ENCODE measurements around the gene PLEKHG5.

DNA sequence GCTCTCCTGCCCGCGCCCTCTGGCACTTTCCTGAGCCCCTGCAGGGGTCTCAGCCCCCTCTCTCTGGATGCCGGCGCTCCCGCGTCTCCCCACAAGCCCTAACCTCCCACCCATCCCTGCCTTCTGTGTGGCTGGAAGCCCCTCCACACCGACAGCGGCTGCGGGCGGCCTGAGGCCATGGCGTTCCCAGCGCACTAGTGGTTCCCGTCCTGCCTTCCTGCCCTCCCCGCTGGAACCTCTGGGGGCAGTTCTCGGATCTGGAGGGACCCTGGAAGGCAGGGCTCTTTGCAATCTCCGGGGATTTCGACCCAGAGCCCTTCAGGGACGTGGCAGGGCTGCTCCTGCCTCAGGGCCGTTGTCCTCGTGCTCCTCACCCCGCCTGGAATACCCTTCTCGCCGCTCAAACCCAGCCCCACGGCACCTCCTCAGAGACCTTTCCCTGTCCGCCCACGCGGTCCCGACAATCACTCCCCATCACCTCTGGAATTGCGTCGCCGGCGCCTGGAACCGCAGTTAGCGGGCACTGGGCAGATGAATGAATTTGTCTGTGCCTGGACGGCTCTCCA, 67.4 kb downstream of the PLEKHG5 start:
- TF ChIP-seq, protein P1, sequence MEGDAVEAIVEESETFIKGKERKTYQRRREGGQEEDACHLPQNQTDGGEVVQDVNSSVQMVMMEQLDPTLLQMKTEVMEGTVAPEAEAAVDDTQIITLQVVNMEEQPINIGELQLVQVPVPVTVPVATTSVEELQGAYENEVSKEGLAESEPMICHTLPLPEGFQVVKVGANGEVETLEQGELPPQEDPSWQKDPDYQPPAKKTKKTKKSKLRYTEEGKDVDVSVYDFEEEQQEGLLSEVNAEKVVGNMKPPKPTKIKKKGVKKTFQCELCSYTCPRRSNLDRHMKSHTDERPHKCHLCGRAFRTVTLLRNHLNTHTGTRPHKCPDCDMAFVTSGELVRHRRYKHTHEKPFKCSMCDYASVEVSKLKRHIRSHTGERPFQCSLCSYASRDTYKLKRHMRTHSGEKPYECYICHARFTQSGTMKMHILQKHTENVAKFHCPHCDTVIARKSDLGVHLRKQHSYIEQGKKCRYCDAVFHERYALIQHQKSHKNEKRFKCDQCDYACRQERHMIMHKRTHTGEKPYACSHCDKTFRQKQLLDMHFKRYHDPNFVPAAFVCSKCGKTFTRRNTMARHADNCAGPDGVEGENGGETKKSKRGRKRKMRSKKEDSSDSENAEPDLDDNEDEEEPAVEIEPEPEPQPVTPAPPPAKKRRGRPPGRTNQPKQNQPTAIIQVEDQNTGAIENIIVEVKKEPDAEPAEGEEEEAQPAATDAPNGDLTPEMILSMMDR (IDR thresholded peaks at IDR 0.05) = no peak
- TF ChIP-seq POLR2A (IDR thresholded peaks at IDR 0.05) (no peak), POLR2AphosphoS5 (IDR thresholded peaks at IDR 0.05) (no peak)
